ENCODE data around the gene RALGPS1.
"Not testable (repeated sequence)": the region's sequence is repeated elsewhere in the genome, so short reads cannot be mapped to it uniquely, and the experiment has no call there.

Gene RALGPS1

DNA sequence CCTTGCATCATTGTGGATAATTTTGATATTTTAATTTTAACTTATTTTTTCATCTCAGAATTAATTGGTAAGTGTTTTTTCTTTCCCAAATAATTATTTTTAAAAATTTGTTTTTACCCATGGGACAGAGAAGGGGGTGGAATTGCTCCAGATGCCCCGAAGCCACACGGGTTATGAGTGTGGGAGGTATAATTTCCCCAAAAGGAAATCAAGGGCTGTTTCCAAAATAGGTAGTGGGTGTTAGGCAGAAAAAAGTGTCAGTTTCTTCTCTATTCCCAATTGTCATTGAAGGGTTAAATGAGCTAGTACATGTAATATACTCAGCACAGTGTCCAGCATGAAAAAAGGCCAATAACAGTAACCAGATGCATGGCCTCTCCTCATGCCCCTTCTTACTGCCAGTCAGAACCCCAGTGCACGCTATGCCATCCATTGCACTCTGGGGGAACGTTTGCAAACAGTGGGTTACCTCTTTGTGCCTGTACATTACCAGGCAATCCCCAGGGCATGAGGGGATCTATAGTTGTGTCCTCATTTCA lies 244.3 kb downstream of the RALGPS1 start:
- no peak for DNase-seq (ENCODE audit: low read depth)

DNA sequence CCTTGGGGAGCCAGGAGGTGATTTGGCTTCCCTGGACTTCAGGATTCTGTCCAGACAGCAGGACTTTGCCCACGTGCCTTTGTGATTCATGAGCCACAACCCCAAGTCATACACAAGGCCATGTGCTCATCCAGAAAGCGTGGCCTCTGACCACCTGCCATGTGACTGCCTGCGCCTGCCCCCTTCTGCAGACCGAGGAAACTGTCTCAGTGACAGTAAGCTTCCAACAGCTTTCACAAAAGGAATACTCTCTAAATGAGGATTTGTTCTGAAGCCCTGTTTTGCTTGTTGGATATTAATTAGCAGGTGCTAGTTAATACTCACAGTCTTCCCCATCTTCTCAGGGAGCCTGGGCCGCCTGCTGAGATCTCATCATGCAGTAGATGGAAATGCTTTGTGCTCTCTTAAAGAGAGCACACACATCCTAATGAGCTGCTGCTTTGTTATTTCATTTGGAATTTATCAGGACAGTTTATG lies 244.8 kb downstream of the RALGPS1 start:
- peak; percentile 59 for DNase-seq (ENCODE audit: low read depth)

DNA sequence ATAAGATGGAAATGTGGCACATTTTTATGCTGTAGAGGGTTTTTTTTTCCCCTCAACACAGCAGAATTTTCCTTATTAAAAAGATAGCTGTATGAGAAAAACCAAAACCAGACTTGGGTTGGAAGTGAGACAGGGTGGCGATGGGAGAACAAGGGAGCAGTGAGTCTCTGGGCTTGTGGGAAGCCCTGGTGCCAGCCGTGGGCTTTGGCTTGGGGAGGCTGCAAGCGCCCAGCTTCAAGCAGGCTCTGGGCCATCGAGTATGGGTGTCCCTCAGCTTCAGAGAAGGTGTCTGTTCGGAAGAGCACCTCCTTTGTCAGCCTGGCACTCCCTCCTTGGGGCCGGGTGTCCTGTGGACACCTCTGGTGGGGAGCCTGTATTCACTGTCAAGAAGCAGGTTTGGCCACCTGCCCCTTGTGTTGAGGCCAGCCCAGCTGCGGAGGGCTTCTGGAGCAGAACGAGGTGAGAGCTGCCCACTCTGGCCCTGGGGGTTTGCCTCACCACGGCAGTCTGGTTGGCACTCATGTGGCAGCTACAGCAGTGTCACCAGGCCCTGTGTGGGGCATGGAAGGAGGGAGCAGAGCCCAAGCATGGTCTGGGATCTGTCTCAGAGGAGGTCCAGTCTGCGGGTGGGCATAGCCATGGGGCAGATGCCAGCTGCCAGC lies 245.5 kb downstream of the RALGPS1 start:
- DNase-seq (ENCODE audit: low read depth) = no peak

DNA sequence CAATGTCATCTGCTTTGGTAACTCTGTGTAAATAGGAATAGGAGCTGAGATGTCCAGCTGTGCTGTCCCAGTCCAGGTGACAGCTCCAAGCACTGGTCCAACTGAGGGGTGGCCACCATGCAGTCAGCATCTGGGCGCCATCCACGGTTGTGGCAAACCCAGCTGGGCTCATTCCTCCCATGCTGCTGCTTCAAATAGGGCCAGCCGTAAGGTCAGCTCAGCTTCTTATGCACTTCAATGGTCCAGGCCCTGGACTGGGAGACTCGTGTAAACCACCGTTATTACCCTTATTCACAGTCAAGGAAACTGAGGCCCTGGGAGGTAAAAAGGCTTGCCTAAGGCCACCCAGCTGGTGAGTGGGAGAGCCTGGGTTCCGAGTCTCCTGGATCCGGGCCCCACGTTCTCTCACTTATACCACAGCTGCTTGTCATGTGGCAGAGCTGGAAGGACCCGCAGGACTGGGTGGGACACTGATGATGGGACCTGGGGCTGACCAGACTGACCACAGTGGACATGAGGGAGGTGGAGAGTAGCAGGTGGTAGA lies 246.6 kb downstream of the RALGPS1 start:
- DNase-seq (ENCODE audit: low read depth) = no peak

DNA sequence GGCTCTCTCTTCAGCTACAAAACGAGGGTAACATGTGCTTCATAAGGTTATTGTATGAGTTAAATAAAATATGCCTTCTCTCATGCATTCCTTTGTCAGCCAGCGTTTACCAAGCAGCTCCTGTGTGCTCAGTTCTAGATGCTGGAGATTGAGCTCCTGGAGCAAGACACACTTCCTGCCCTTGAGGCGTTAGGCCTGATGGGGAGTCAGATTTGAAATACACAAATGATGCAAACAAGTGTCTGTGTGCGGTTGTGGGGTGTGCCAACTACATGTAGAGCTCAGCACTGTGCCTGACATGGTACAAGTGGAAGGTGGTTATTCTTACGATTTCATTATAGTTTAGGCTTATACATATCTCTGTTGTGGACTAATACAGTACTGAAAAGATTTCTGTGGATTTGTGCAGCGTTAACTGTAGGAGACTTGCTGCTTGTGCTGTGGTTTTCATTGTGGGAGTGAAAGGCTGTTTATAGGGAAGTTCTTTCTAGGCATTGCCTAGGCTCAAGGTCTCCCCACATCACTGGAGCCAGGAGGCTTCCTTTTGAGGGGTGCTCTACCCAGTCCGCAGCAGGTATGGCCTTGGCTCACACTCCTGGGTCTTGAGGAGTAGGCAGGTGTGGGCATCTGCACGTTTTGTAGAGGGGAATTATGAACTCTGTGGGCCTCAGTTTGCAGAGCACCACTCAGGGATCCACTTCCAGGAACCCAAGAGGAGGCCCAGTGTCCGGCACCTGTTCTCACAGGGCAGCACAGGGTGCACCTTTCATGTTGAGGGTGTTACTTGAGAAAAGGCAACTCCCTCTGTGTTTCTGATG lies 247.7 kb downstream of the RALGPS1 start:
- DNase-seq (ENCODE audit: low read depth) = no peak

DNA sequence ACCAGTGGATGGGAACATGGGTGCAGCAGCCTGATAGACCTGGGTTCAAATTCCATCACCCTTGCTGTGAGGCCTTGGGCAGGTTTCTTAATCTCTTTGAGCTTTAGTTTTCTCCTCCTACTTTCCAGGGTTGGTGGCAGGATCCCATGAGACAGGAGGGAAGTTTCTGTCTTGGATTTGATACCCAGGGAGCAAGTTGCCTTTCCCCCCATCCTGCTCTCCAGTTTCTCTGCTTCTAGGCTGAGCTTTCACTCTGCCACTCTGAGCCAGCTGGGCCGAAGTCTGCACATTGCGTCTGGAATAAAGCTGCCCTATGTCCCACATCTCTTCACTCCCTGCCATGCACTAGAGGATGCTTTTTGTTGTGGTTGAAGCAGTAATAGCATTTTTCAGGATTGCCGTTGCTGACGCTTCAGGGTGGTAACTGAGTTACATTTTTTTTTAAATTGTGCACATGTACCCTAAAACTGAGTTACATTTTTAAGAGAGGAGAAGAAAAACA lies 248.3 kb downstream of the RALGPS1 start:
- DNase-seq (ENCODE audit: low read depth) = no peak

DNA sequence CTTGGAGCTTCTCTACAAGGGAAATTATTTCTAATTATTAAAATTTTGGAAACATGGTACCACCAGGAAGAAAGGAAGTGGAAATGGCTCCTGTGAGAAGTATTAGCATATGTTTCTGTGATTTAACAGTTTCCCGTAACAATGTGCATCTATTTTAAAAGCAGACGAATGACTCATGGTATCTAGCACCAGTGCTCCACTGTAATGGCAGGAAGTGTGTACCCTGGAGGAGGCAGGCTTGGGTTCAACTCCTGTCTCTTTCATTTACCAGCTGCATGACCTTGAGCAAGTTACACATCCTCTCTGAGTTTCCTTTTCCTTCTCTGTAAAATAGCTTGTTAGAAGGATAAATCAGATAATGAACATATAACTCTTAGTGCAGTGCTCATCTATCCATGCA lies 248.8 kb downstream of the RALGPS1 start:
- DNase-seq (ENCODE audit: low read depth) = no peak

DNA sequence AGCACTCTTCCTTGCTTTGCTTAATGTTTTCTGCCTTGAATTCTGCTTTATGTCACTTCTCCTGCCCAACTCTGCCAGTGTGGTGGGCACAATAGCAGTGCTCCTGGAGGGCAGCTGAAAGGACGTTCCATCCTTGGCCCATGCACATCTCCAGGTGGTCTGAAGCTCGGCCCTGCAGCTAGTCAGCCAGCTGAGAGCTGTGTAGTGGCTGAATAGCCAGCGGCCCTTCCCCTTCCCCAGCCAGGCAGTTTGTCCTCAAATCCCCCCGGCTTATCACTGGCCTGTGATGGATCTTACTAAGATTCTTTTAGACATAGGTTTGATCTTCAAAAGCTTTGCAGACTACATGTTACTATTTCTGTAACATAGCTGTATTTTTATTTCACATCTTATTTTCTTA lies 250.5 kb downstream of the RALGPS1 start:
- no peak for DNase-seq (ENCODE audit: low read depth)

DNA sequence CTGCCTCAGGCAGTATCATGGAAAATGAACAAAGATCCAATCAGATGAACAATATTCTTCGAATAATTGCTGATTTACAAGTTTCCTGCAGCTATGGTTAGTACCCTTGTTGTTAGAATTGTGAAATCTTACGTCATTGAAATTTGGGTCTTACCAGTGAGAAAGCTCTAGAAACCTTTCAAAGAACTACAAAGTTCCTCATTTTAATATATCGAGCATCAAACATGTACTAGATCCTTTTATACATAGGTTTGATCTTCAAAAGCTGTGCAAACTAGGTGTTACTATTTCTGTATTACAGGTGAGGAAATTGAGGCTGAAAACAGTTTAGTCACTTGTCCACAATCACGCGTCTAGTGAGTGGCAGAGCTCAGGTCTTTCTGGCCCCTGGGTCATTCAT lies 251.5 kb downstream of the RALGPS1 start:
- DNase-seq (ENCODE audit: low read depth) = no peak

DNA sequence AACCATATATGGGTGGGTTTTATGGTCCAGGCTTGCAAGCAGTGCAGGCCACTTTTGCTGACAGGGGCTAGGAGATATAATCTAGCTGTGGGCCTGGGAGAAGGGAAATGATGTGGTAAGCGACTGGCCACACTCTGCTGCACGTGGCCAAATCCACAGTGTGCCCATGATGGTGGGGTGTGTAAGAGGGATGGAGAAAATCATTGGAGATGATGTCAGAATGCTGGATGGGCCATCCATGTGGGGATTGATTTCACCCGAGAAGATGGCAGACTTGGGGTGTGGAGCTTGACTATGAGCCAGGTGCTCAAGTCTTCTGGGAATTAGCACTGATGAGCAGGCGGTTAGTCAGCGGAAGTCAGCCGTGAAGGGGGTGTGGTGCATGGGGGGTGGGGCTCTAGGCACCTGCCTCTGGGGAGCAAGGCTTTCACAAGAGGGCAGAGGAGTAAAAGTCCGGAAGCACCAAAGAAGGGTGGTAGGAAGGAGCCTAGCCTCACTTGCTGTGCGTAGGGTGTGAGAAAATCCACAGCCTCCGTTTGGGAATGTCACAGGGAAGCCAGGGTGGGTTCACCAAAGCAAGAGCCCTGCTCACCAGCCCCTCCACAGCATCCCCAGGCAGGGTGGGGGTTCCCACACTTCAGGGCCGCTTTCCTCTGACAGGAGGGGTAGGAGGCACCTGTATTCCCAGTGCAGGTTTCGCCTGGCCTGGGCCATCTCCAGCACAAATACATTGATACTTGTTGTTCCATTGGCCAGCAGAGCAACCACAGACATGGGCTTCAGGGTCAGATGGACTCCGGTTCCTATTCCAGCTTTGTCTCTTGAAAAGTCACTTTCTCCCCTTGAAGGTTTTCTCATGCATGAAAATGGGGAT lies 252.3 kb downstream of the RALGPS1 start:
- peak; percentile 33 for DNase-seq (ENCODE audit: low read depth)

DNA sequence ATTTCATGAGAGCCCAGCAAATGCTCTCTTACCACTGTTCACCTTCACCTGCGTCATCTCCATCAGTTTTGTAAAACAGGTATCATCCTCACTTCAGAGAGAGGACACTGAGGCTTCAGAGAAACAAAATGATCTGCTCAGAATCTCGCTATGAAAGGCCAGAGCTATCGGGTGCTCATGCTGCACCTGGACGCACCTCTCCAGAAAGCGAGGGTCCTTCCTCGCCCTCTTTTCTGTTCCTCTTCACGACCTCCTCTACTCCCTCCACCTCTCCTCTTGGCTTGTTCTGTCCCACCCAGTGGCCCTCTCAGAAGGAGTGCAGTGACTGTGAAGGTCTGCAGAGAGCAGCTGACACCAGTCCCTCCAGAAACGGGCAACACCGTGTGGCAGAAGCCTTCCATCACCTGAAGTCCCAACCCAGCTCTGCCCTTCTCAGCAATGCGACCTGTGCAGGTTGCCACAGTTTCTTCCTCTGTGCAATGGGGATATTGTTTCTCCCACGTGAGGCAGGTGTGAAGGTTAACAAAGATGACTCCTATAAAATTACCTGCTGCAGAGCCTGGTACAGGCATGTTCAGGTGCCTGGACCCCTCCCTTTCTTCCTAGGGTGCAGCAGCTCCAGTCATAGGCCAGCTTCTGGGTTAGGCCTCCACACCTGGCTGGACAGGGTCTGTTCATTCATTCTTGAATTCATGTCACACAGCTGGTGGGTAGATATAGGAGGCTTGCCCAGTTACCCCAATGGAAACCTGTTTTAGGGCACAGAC lies 253.2 kb downstream of the RALGPS1 start:
- DNase-seq (ENCODE audit: low read depth) = no peak

DNA sequence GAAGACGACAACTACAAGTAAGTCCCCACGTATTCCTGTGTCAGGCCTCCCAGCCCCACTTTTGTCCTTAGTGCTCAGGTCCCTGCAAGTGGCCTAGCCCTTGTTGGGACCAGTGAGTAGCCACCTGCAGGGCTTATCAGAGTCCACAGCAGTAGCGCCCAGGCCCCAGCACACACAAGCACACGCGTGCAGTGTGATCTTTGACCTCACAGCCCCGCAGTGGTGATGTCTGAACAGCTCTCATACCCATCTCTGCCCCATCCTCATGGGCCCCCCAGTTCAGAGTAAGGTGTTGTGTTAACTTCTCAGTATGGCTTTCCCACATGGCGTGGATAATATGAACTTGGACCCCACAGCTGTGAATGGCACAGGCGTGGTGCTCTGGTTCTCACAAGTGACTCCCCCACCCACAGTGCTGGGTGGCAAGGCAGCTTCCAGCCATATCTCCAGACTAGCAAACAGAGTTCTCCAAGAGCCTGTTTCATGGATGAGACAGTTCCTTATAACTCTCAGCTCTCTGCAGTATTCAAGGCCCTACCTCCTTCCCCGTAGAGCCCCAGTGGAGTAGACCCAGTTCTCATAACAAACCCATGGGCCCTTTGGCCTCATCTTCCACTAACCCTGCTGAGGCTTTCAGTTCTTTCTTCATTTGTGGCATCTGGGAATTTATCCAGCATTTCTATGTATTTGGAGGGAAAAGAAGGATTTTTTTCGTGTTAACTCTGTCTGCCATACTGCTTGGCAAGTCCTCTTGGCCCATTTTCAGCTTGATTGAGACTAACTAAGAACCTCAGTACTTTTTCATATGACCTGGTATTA lies 254.4 kb downstream of the RALGPS1 start:
- no peak for DNase-seq (ENCODE audit: low read depth)

DNA sequence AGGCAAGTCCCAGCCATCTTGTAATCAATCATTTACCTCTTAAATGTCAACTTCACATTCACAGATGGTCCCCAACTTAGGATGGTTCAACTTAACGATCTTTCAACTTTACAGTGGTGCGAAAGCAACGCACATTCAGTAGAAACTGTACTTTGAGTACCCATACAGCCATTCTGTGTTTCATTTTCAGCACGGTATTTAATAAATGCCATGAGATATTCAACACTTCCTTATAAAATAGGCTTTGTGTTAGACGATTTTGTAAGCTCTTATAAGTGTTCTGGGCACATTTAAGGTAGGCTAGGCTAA lies 254.9 kb downstream of the RALGPS1 start:
- no peak for DNase-seq (ENCODE audit: low read depth)

DNA sequence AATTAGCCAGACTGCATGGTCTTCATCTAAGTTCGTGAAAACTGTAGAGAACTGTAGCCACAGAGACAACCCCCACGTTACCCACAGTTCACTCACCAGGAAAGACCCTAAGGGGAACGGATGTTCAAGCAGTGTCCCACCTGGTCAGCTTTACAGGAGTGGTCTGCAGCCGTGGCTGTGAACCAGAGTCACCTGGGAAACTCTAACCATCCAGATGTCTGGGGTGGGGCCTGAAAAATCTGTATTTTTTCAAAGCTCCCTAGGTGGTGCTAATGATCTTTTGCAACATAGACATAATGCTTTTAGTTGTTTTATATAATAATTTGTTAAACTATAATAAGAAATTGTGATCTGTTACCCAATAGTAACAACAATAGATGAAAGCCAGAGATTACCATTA lies 255.5 kb downstream of the RALGPS1 start:
- no peak for DNase-seq (ENCODE audit: low read depth)

DNA sequence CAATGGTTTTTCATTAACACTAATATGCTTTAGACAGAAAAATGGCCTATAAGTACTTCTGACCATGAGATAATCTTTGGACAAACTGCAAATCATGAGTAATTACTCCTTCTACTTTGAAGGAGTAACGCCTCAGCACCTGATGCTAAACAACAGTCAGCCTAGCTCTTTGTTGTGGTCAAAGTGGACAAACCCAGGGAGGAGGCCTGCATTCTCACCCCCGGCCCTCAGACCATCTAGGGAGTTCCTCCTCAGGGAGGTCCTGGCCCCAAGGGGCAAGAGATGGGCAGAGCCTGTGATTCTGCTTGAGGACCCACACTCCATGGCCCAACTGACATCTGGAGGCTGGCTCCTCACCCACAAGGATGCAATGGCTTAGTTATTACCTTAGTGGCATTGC lies 256.1 kb downstream of the RALGPS1 start:
- no peak for DNase-seq (ENCODE audit: low read depth)

DNA sequence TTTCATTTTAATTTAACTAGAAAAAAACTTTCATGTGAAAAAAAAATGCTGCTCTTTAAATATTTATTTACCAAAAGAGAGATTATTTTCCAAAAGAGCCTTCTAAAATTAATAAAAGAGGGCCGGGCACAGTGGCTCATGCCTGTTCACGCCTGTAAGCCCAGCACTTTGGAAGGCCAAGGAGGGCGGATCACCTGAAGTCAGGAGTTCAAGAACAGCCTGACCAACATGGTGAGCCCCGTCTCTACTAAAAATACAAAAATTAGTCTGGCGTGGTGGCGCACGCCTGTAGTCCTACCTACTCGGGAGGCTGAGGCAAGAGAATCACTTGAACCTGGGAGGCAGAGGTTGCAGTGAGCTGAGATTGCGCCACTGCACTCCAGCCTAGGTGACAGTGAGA lies 256.8 kb downstream of the RALGPS1 start:
- not testable (repeated sequence) for DNase-seq (ENCODE audit: low read depth)

DNA sequence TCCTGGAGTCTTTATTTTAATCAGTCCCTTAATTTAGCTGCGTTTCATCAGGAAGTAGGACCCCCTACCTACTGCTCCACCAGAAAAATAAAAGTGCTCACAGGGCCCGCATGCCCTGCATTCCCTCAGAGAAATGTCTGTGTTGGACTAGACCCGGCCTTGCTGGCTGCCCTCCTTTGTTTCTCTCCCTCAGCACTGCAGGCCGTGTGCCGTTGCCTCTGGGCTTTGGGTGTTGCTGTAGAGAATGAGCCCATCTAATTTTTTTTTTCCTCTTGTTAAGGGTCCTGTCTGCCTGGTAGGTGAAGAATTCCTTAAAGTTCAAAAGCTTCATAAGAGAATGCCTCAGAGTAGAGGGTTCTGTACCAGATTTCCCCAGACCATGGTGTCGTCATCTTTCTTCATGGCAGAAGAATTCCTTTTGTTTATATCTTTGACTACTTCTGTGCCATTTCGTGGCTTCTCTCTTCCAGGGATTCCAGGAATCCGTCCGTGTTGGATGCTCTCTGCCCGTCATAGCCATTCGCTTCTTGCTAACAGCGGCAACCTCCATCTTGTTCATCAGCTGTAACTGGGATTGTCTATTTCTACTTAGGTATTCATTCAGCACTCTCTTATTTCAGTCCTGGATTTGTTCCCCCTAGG lies 257.6 kb downstream of the RALGPS1 start:
- DNase-seq (ENCODE audit: low read depth) = no peak

DNA sequence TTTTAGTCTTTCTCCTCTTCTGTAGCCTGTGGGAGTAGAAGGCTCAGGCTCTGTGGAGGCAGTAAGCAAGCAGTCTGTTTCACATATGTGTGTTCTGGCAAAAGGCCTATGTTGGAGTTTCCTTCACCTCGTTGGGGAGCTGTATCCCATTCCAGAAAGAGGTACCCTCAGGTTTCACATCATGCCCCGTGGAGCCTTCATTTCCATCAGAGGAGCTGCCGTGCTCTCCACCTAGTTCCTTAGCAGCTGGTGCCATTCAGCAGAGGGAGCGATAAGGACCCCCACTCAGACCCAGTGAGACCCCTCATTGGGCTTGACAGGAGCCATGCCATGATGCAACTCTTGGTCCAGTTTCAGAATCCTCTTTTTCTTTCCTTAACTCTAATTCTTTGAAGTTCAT lies 258.5 kb downstream of the RALGPS1 start:
- DNase-seq (ENCODE audit: low read depth) = no peak

DNA sequence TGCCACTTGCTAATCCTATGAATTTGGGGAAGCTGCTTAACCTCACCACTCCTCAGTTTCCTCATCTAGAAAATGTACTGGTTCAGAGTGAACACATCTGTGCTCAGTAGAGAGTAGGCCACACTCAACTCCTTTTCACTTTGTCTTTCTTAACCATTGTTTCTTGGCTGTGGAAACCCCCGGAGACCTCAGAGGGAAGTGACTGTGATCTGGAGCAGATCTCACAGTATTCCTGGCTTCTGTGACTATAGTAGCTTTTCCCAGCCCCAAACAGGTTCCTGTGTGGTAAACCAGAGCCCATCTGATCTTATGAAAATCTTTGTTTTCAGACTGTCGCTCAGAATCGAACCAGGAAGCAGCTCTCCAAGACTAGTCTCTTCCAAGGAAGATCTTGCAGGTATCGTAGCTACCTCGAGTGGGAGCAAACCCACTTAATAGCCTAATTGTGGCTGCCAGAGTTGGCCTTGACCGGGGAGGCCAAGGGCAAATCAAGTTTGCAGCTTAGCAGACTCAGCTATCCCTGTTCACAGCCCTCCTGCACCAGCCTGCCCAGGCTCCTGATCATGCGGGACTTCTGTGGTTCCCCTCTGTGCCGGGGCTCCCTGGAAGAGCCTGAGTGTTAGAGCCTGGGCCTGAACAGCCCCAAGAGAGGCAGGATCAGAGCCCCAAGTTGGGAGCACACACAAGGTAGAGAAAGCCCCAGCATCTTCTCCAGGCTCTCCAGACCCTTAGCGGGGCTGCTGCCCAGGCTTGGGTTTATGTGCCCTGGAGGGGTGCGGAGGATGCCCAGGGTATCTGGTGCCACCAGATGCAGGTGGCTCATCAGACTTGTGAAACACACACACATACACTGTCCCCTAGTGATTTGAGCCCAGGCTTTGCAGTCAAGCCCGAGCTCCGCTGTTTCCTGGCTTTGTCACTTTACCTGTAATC lies 260.1 kb downstream of the RALGPS1 start:
- DNase-seq (ENCODE audit: low read depth) = no peak

All from HS-27A (cell line).